ENCODE data around the gene AGR3.

- TF ChIP-seq CTCF (conservative IDR thresholded peaks at IDR 0.05) = no peak
- no peak for TF ChIP-seq EZH2 (IDR thresholded peaks at IDR 0.05; ENCODE audit: low read depth)
These were observed 69.1 kb downstream of the AGR3 start for GRCh38 chr7:16812542-16813231.

Measured in PC-9 (cell line).